Large intestine (tissue), 3 donors: ENCODE data around the gene TUBB2B. TPM values are rescaled to one million over a fixed set of nuclear protein-coding genes. Genes with fewer than 3 reads are reported as not detected.

ENCODE experiments used
- DNase-seq, 2 donors: peaks; one replicate each; pipeline versions ENCODE4 v3.0.0 to v3.0.0-alpha.2; 2013
- H3K27ac ChIP-seq: one replicate; pipeline ENCODE4 v1.5.1; 2013; ENCODE audit warnings: low read length
- H3K27me3 ChIP-seq: 2 replicates; pipeline ENCODE4 v1.6.1; 2013; ENCODE audit warnings: low read length; ENCODE audit not compliant: control insufficient read depth, insufficient read depth
- H3K36me3 ChIP-seq: 2 replicates; pipeline ENCODE4 v1.6.1; 2013; ENCODE audit warnings: low read length; ENCODE audit not compliant: control insufficient read depth, insufficient read depth
- H3K4me1 ChIP-seq: one replicate; pipeline ENCODE4 v1.6.1; 2013; ENCODE audit warnings: low read length; ENCODE audit not compliant: control insufficient read depth, insufficient read depth
- H3K4me3 ChIP-seq: one replicate; pipeline ENCODE4 v1.5.1; 2013; ENCODE audit warnings: low read length
- H3K9me3 ChIP-seq: one replicate; pipeline ENCODE4 v1.6.1; 2013; ENCODE audit warnings: mild to moderate bottlenecking, low read depth, low read length, moderate library complexity; ENCODE audit not compliant: control insufficient read depth
- WGBS: methylation state at CpG from one replicate; pipeline ENCODE4 v1.1.5; 2013; ENCODE audit warnings: low lambda C conversion rate; ENCODE audit not compliant: insufficient coverage; 5-methylcytosine and 5-hydroxymethylcytosine counted together
- polyA plus RNA-seq: library from polyadenylated mRNA; unstranded; fragments of 120-200 nt; gene quantifications from one replicate; pipeline ENCODE4 v1.2.1, GENCODE V29; 2013

Gene TUBB2B
- polyA plus RNA-seq, 1 donor = 54.3 TPM

GRCh38 chr6:3226481-3227362 is 731 bp downstream of the TUBB2B start:
- H3K4me1 ChIP-seq = peaks cover 35% of the 10 kb centered on the region
- no peaks in the 10 kb centered on the region for H3K36me3 ChIP-seq
- WGBS = no CpG with 5 or more reads among the region's 54 CpGs
- peak overlapping the region; percentile 32 for H3K4me3 ChIP-seq
- peak overlapping the region; percentile 20 for H3K27ac ChIP-seq
- DNase-seq = peak; percentile 33 to 59
- peaks cover 29% of the 10 kb centered on the region for H3K9me3 ChIP-seq
- H3K27me3 ChIP-seq = peaks cover 63% of the 10 kb centered on the region

DNA sequence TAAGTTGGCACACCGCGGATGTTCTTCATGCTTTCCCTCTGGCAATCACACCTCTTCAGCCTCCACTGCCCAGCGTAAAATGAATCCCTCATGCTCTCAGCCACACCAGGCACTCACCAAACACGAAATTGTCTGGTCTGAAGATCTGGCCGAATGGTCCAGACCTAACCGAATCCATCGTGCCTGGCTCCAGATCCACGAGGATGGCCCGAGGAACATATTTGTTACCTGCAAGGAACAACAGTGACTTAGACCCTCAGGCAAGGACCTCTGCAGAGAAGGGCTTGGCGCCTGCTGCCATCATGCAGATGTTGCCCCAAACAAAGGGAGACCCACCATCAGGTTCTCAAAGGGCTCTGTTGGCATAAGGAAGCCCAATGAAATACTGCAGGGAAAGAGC is 1.4 kb downstream of the TUBB2B start:
- peaks cover 62% of the 10 kb centered on the region for H3K27me3 ChIP-seq
- peaks cover 34% of the 10 kb centered on the region for H3K4me1 ChIP-seq
- no peak overlapping the region for H3K27ac ChIP-seq
- H3K36me3 ChIP-seq = no peaks in the 10 kb centered on the region
- peaks cover 26% of the 10 kb centered on the region for H3K9me3 ChIP-seq
- no CpG with 5 or more reads among the region's 10 CpGs for WGBS
- no peak for DNase-seq
- peak overlapping the region; percentile 32 for H3K4me3 ChIP-seq

- peaks cover 10% of the 10 kb centered on the region for H3K4me1 ChIP-seq
- peaks cover 12% of the 10 kb centered on the region for H3K9me3 ChIP-seq
- no peaks in the 10 kb centered on the region for H3K36me3 ChIP-seq
- H3K27me3 ChIP-seq = peaks cover 30% of the 10 kb centered on the region
- H3K27ac ChIP-seq = no peak overlapping the region
- WGBS = no CpG with 5 or more reads among the region's 4 CpGs
- no peak for DNase-seq
- H3K4me3 ChIP-seq = no peak overlapping the region
These were observed 4.9 kb downstream of the TUBB2B start for GRCh38 chr6:3222506-3223038.

DNA sequence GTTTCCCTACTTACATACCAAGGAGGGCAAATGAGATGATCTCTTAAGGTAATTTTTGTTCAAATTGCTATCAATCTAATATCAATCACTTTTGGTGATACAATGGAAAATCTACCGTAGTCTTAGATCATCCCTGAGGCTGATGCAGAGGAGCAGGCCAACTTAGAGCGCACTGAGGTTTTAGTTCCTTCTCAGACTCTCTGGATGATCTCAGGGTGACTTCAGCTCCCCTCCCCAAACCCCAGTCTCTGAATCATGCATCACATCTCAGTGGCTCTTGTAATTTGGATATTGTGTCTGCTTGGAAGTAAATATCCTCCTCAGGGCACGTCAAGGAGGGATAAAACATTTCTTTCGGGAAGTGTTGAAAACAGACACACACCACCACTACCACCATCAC is 5.9 kb downstream of the TUBB2B start:
- H3K4me3 ChIP-seq = no peak overlapping the region
- no peak for DNase-seq
- peaks cover 4% of the 10 kb centered on the region for H3K9me3 ChIP-seq
- H3K27ac ChIP-seq = no peak overlapping the region
- no peaks in the 10 kb centered on the region for H3K36me3 ChIP-seq
- peaks cover 21% of the 10 kb centered on the region for H3K27me3 ChIP-seq
- peaks cover 2% of the 10 kb centered on the region for H3K4me1 ChIP-seq
- WGBS = no CpG with 5 or more reads among the region's 4 CpGs

DNA sequence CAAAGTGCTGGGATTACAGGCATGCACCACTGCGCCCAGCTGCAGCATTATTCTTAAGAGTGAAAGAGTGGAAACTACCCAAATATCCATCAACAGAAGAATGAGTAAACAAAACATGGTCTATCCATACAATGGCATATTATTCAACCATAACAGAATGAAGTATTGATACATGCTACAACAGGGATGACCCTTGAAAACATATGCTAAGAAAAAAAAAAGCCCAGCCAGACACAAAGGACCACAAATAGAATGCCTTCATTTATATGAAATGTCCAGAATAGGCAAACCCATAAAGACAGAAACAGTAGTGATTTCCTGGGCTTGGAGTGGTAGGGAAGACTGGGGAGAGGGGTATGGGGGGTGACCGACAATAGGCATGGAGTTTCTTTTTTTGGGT is 7.1 kb downstream of the TUBB2B start:
- WGBS = 89% methylated on average over 1 of the region's 2 CpGs
- no peak overlapping the region for H3K4me3 ChIP-seq

DNA sequence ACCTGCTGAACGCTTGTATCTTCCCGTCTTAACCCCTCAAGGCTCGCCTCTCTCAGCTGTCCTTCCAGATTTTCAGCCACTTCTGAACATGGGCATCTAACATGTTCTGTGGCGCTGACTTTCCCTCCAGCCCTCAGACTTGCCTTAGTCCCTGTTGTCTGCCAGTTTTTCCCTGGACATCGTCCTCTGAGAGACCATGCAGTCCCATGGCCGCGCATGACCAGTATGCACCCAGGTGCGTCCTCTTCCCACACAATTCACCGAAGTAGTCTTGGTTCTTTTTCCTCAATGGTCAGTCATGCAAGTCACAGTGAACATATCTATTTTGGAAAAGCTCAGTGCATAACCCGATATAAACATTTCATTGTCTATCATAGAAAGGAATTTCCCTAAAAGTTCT is 9.2 kb downstream of the TUBB2B start:
- Histone ChIP-seq H3K27ac (no peak overlapping the region), H3K4me1 (no peaks in the 10 kb centered on the region), H3K36me3 (no peaks in the 10 kb centered on the region), H3K27me3 (peaks cover 11% of the 10 kb centered on the region), H3K9me3 (peaks cover 4% of the 10 kb centered on the region), H3K4me3 (no peak overlapping the region)
- 100% methylated on average over 1 of the region's 10 CpGs for WGBS
- no peak for DNase-seq

More for the DNA sequence above, 7.1 kb downstream of the TUBB2B start:
- Histone ChIP-seq H3K36me3 (no peaks in the 10 kb centered on the region), H3K9me3 (peaks cover 4% of the 10 kb centered on the region), H3K4me1 (no peaks in the 10 kb centered on the region), H3K27ac (no peak overlapping the region), H3K27me3 (peaks cover 11% of the 10 kb centered on the region)
- DNase-seq = no peak

GRCh38 chr6:3217286-3217685 is 10.2 kb downstream of the TUBB2B start:
- WGBS = no CpG with 5 or more reads among the region's 2 CpGs
- H3K36me3 ChIP-seq = no peaks in the 10 kb centered on the region

DNA sequence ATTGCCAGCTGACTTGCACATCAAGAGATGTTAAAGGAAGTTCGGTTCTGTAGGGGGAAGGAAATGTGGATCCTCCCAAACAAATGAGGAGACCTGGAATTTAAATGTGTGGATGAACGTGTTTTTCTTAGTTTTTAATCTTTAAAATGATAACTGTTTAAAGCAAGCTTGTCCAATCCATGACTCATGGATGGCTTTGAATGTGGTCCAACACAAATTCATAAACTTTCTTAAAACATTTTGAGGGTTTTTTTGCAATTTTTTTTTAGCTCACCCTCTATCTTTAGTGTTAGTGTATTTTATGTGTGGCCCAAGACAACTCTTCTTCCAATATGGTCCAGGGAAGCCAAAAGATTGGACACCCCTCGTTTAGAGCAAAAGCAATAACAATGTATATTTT is 12.6 kb downstream of the TUBB2B start:
- Histone ChIP-seq H3K27me3 (peaks cover 6% of the 10 kb centered on the region), H3K4me3 (no peak overlapping the region), H3K27ac (no peak overlapping the region), H3K36me3 (no peaks in the 10 kb centered on the region), H3K4me1 (no peaks in the 10 kb centered on the region), H3K9me3 (no peaks in the 10 kb centered on the region)
- WGBS = 80% methylated on average over 2 of the region's 3 CpGs
- no peak for DNase-seq

More at GRCh38 chr6:3217286-3217685, 10.2 kb downstream of the TUBB2B start:
- Histone ChIP-seq H3K27ac (no peak overlapping the region), H3K4me3 (no peak overlapping the region), H3K4me1 (no peaks in the 10 kb centered on the region), H3K9me3 (peaks cover 4% of the 10 kb centered on the region), H3K27me3 (peaks cover 6% of the 10 kb centered on the region)
- no peak for DNase-seq

GRCh38 chr6:3213334-3213695 is 14.1 kb downstream of the TUBB2B start:
- 100% methylated on average over 1 of the region's 2 CpGs for WGBS
- H3K4me1 ChIP-seq = peaks cover 2% of the 10 kb centered on the region
- H3K27ac ChIP-seq = no peak overlapping the region
- H3K36me3 ChIP-seq = no peaks in the 10 kb centered on the region
- H3K27me3 ChIP-seq = peaks cover 3% of the 10 kb centered on the region
- DNase-seq = no peak
- no peaks in the 10 kb centered on the region for H3K9me3 ChIP-seq
- H3K4me3 ChIP-seq = no peak overlapping the region

GRCh38 chr6:3212261-3212660 is 15.2 kb downstream of the TUBB2B start:
- Histone ChIP-seq H3K27me3 (peaks cover 3% of the 10 kb centered on the region), H3K27ac (no peak overlapping the region)
- WGBS = no CpG with 5 or more reads among the region's 6 CpGs

More at GRCh38 chr6:3212261-3212660, 15.2 kb downstream of the TUBB2B start:
- DNase-seq = no peak
- no peak overlapping the region for H3K4me3 ChIP-seq
- H3K36me3 ChIP-seq = no peaks in the 10 kb centered on the region
- H3K4me1 ChIP-seq = peaks cover 2% of the 10 kb centered on the region
- no peaks in the 10 kb centered on the region for H3K9me3 ChIP-seq
